Cardiac muscle cell (in vitro differentiated cells and primary cell): ENCODE measurements around the gene MUC6. TPM values are rescaled to one million over a fixed set of nuclear protein-coding genes. Genes with fewer than 3 reads are reported as not detected.

Experiments used
- DNase-seq, 2 donors: peaks; one replicate each; pipeline versions ENCODE4 v3.0.0 to v3.0.0-alpha.2; 2010 to 2017; ENCODE audit warnings: low read depth in 1 of 2, low spot score in 1 of 2
- H3K27ac ChIP-seq: fragments of 200-600 bp; sonication (generic); 2 replicates; pipeline ENCODE4 v1.5.1; 2016
- H3K27me3 ChIP-seq: fragments of 200-600 bp; sonication (generic); 2 replicates; pipeline ENCODE4 v1.6.0; 2016; ENCODE audit warnings: control low read depth
- H3K36me3 ChIP-seq: fragments of 200-600 bp; sonication (generic); 2 replicates; pipeline ENCODE4 v1.5.1; 2016; ENCODE audit warnings: control low read depth
- H3K4me1 ChIP-seq: fragments of 200-600 bp; sonication (generic); 2 replicates; pipeline ENCODE4 v1.8.1; 2017; ENCODE audit warnings: low read depth, mild to moderate bottlenecking, mixed run types
- H3K4me3 ChIP-seq: fragments of 200-600 bp; sonication (generic); 2 replicates; pipeline ENCODE4 v1.5.1; 2016; ENCODE audit warnings: mild to moderate bottlenecking
- H3K9me3 ChIP-seq: fragments of 200-600 bp; sonication (generic); 2 replicates; pipeline ENCODE4 v1.5.1; 2017; ENCODE audit warnings: low read depth, mild to moderate bottlenecking, control low read depth
- polyA plus RNA-seq: library from polyadenylated mRNA; unstranded; fragments of >200 nt; fragmentation: Nextera tagmentation; extraction: Ambion mirVana; gene quantifications from 2 replicates; pipeline ENCODE4 v1.2.1, GENCODE V29; 2016
- total RNA-seq: library from RNA; depleted of rRNA; stranded (reverse); fragments of >200 nt; gene quantifications from 2 replicates; pipeline ENCODE4 v1.2.3, GENCODE V29; 2016
- TF ChIP-seq, protein P1 (sequence below): IDR thresholded peaks from 2 replicates; pipeline ENCODE4 v1.5.1; 2012; ENCODE audit warnings: low read depth, mild to moderate bottlenecking, low read length

Gene MUC6
- total and polyA plus RNA-seq, 2 experiments from 2014 or later: not detected

DNA sequence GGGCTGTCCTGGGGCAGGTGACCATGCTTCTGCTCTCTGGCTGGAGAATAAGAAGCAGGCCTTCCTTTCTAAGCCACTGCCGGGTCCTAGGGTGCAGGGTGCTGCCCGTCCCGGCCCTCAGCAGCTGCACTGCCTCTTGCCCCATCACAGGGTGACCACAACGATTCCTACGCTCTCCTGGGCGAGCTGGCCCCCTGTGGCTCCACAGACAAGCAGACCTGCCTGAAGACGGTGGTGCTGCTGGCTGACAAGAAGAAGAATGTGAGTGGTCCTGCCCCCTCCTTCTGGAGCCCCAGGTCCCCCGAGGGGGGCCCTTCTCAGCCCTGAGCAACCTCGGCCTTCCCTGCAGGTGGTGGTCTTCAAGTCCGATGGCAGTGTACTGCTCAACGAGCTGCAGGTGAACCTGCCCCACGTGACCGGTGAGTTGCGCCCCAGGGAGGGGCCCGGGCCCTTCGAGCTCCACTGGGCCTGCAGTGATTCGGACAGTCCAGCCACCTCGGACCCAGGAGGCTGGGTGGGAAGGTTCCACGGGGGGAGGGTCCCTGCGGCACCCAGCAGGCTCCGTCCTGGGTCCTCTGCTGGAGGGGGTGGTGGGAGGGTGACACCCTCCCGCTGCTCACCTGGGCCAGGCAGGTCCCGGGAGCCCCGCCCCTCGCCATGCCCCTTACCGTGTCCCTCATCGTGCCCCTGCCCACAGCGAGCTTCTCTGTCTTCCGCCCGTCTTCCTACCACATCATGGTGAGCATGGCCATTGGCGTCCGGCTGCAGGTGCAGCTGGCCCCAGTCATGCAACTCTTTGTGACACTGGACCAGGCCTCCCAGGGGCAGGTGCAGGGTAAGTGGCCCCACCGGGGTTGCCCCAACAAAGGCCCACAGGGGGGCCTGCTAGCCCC lies 46.5 kb upstream of the MUC6 start:
- Histone ChIP-seq H3K36me3 (no peaks in the 10 kb centered on the region), H3K9me3 (no peaks in the 10 kb centered on the region), H3K27ac (no peak overlapping the region), H3K4me3 (no peak overlapping the region), H3K27me3 (no peaks in the 10 kb centered on the region), H3K4me1 (no peaks in the 10 kb centered on the region)
- no peak for DNase-seq
- TF ChIP-seq, protein P1, sequence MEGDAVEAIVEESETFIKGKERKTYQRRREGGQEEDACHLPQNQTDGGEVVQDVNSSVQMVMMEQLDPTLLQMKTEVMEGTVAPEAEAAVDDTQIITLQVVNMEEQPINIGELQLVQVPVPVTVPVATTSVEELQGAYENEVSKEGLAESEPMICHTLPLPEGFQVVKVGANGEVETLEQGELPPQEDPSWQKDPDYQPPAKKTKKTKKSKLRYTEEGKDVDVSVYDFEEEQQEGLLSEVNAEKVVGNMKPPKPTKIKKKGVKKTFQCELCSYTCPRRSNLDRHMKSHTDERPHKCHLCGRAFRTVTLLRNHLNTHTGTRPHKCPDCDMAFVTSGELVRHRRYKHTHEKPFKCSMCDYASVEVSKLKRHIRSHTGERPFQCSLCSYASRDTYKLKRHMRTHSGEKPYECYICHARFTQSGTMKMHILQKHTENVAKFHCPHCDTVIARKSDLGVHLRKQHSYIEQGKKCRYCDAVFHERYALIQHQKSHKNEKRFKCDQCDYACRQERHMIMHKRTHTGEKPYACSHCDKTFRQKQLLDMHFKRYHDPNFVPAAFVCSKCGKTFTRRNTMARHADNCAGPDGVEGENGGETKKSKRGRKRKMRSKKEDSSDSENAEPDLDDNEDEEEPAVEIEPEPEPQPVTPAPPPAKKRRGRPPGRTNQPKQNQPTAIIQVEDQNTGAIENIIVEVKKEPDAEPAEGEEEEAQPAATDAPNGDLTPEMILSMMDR: no peak

DNA sequence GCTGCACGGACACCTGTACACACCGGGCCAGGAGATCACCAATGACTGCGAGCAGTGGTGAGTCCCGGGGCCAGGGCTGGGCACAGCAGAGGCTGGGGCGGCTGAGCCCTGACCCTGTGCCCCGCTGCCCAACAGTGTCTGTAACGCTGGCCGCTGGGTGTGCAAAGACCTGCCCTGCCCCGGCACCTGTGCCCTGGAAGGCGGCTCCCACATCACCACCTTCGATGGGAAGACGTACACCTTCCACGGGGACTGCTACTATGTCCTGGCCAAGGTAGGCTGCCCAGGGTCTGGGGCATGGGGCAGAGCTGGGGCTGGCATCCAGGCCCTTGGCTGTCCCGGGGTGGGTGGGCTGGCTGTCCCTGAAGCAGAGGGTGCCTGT lies 45.8 kb upstream of the MUC6 start:
- no peak overlapping the region for H3K27ac ChIP-seq

DNA sequence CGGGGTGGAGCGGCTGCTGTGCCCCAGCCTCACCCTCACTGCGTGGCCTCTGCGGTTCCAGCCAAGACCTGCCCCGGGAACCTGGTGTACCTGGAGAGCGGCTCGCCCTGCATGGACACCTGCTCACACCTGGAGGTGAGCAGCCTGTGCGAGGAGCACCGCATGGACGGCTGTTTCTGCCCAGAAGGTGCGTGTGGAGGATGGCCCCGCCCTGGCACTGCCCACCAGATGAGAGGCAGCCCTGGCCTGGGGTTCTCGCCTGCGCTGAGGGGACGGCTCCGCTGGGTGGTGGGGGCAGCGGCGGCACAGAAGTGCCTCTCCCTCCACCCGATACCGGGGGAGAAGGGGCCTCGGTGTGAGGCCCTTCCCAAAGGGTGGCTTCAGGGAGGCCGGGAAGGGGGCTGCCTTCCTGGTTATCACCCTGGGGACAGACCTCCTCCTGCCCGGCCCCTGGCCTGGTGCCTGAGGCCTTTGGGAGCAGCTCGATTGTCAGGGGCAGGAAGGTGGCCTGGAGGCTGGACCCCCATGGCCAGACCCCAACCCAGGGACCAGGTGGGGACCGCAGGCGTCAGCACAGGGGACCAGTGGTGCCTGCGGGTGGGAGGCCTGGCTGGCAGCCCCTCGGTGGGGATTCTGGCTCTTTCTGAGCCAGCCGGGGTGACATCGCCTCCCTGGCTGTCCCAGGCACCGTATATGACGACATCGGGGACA lies 45.2 kb upstream of the MUC6 start:
- H3K27me3 ChIP-seq: no peaks in the 10 kb centered on the region
- no peak overlapping the region for H3K27ac ChIP-seq
- H3K9me3 ChIP-seq: no peaks in the 10 kb centered on the region
- H3K4me3 ChIP-seq: no peak overlapping the region
- TF ChIP-seq, protein P1: no peak
- H3K4me1 ChIP-seq: no peaks in the 10 kb centered on the region
- no peaks in the 10 kb centered on the region for H3K36me3 ChIP-seq
- DNase-seq: no peak

More for the DNA sequence above, 45.8 kb upstream of the MUC6 start:
- Histone ChIP-seq H3K9me3 (no peaks in the 10 kb centered on the region), H3K4me1 (no peaks in the 10 kb centered on the region), H3K27me3 (no peaks in the 10 kb centered on the region), H3K36me3 (no peaks in the 10 kb centered on the region), H3K4me3 (no peak overlapping the region)
- DNase-seq: no peak
- TF ChIP-seq, protein P1: no peak

DNA sequence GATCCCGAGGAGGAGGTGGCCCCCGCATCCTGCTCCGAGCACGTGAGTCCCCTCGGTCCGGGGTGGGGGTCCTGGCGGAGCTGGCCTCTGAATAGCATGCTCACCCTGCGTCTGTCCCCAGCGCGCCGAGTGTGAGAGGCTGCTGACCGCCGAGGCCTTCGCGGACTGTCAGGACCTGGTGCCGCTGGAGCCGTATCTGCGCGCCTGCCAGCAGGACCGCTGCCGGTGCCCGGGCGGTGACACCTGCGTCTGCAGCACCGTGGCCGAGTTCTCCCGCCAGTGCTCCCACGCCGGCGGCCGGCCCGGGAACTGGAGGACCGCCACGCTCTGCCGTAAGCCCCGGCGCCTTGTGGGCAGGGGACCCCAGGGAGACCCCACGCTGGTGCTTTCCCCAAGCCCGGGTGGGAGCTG lies 41.7 kb upstream of the MUC6 start:
- peaks cover 5% of the 10 kb centered on the region for H3K4me1 ChIP-seq
- H3K9me3 ChIP-seq: no peaks in the 10 kb centered on the region
- H3K36me3 ChIP-seq: no peaks in the 10 kb centered on the region
- H3K27ac ChIP-seq: no peak overlapping the region
- TF ChIP-seq, protein P1: no peak
- no peaks in the 10 kb centered on the region for H3K27me3 ChIP-seq
- no peak for DNase-seq
- no peak overlapping the region for H3K4me3 ChIP-seq

DNA sequence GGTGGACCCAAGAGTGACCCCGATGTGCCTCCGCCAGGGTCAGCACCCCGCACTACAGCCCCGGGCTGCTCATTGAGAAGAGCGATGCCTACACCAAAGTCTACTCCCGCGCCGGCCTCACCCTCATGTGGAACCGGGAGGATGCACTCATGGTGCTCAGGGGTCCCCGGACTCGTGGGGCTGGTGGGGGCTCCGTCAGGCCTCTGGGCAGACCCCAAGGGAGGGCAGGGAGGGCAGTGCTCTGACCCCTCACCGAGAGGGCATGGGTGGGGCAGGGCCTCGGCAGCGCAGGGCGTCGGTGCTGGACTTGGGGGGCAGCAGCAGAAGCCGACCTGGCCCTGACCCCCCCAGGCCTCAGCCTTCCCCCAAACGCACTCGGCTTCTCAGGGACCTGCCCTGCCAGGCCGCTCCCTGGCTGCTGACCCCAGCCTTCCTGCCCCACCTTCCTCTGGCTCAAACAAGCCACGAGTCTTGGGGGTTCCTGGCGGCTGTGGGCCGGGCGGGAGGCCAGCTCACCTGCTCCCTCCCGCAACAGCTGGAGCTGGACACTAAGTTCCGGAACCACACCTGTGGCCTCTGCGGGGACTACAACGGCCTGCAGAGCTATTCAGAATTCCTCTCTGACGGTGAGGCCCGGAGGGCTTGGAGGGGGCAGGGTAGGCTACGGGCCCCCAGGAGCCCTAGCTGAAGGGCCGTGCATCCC lies 41.0 kb upstream of the MUC6 start:
- Histone ChIP-seq H3K36me3 (no peaks in the 10 kb centered on the region), H3K27me3 (no peaks in the 10 kb centered on the region), H3K27ac (no peak overlapping the region), H3K4me3 (no peak overlapping the region), H3K4me1 (peaks cover 5% of the 10 kb centered on the region), H3K9me3 (no peaks in the 10 kb centered on the region)
- no peak for DNase-seq
- TF ChIP-seq, protein P1: no peak
